NCI-H2196 treated with DMSO at 0.1 percent for 48 hours (cell line): ENCODE measurements around the gene FCHSD2.
"Not testable (repeated sequence)": the region's sequence is repeated elsewhere in the genome, so short reads cannot be mapped to it uniquely, and the experiment has no call there.

Experiments
- DNase-seq: peaks from one replicate; lab custom pipeline; 2025; ENCODE audit not compliant: unreplicated experiment; lab: John Stamatoyannopoulos, UW

The FCHSD2 gene

DNA sequence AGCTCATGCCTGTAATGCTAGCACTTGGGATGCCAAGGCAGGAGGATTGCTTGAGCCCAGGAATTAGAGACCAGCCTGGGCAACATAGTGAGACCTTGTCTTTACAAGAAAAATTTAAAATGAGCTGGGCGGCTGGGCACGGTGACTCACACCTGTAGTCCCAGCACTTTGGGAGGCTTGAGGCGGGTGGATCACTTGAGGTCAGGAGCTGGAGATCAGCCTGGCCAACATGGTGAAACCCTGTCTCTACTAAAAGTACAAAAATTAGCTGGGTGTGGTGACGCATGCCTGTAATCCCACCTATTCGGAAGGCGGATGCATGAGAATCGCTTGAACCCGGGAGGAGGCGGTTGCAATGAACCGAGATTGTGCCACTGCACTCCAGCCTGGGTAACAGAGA is 330.4 kb downstream of the FCHSD2 start:
- not testable (repeated sequence) for DNase-seq

GRCh38 chr11:72808331-72808798 is 333.8 kb downstream of the FCHSD2 start:
- DNase-seq = no peak

- DNase-seq = no peak
Measured at GRCh38 chr11:72807792-72808191, 334.3 kb downstream of the FCHSD2 start.

DNA sequence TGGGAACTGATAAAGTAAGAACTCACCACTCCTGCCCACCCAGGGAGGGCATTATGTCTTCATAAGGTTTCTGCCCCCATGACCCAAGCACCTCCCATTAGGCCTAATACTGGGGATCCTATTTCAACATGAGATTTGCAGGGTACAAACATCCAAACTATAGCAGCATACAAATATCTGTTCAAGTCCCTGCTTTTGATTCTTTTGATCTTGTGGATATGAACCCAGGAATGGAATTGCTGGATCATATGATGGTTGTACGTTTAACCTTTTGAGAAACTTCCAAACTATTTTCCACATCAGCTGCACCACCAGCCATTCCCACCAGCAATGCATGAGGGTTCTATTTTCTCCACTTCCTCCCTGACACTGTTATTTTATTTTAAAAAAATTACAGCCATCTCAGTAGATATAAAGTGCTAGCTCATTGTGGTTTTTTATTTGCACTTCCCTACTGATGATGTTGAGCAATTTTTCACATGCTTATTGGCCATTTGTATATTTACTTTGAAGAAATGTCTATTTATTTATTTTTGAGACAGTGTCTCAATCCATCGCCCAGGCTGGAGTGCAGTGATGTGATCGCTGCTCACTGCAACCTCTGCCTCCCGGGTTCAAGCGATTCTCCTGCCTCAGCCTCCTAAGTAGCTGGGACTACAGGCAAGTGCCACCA is 335.0 kb downstream of the FCHSD2 start:
- no peak for DNase-seq

DNA sequence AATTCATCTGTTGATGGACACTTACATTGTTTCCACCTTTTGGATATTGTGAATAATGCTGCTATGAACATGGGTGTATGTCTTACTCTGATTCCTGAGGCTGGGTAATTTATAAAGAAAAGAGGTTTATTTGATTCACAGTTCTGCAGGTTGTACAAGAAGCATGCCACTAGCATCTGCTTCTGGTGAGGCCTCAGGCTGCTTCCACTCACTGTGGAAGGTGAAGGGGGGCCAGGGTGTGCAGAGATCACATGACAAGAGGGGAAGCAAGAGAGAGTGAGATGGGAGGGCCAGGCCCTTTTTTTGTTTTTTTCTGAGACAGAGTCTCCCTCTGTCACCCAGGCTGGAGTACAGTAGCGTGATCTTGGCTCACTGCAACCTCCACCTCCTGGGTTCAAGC is 335.7 kb downstream of the FCHSD2 start:
- DNase-seq = not testable (repeated sequence)

GRCh38 chr11:72805216-72805615 is 336.9 kb downstream of the FCHSD2 start:
- no peak for DNase-seq

DNA sequence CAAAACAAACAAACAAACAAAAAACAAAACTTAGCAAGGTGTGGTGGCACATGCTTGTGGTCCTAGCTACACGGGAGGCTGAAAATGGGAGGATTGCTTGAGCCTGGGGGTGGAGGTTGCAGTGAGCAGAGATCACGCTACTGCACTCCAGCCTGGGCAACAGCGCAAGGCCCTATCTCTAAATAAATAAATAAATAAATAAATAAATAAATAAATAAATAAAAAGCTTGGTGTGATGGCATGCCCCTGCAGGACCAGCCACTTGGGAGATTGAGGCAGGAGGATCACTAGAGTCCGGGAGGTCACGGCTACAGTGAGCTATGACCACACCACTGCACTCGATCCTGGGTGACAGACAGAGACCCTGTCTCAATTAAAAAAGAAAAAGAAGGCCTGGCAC is 339.3 kb downstream of the FCHSD2 start:
- DNase-seq = no peak

DNA sequence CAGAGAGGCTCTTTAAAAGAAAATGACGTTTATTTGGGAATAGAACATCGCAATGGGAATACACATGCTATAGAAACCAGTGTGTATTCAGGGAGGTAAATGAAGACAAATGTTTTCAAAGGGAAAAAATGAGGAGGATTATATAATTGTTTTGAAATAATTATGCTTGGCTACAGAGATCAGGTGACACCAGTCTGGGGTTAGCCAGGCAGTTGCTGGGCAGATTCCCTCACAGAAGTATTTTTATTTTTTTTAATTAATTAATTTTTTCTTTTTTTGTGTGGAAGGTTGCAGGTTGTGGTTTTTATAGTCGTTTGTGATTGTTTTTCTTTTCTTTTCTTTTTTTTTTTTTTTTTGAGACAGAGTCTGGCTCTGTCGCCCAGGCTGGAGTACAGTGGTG is 342.7 kb downstream of the FCHSD2 start:
- no peak for DNase-seq

- DNase-seq = no peak
Measured at GRCh38 chr11:72798361-72798760, 343.8 kb downstream of the FCHSD2 start.

GRCh38 chr11:72793425-72794367 is 348.4 kb downstream of the FCHSD2 start, which contains the start of gene STARD10:
STARD10 (minus strand) TSS chr11:72794047; CDS start chr11:72781181, 12,866 bp downstream.
- peak; percentile 84 for DNase-seq

GRCh38 chr11:72793076-72793424 is 349.1 kb downstream of the FCHSD2 start:
- DNase-seq = no peak

GRCh38 chr11:72792437-72793021 is 349.6 kb downstream of the FCHSD2 start:
- DNase-seq = no peak

DNA sequence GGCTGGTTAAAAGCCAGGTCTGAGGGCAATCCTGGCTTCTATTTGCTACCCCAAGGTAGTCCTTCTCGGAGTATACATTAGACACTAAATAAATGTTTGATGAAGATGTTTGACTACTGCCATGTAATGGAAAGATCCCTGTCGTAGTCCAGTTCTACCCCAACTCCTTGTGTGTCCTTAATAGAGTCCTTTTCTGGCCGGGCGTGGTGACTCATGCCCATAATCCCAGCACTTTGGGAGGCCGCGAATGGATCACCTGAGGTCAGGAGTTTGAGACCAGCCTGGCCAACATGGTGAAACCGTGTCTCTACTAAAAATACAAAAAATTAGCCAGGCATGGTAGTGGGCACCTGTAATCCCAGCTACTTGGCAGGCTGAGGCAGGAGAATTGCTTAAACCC is 350.9 kb downstream of the FCHSD2 start:
- DNase-seq = not testable (repeated sequence)

DNA sequence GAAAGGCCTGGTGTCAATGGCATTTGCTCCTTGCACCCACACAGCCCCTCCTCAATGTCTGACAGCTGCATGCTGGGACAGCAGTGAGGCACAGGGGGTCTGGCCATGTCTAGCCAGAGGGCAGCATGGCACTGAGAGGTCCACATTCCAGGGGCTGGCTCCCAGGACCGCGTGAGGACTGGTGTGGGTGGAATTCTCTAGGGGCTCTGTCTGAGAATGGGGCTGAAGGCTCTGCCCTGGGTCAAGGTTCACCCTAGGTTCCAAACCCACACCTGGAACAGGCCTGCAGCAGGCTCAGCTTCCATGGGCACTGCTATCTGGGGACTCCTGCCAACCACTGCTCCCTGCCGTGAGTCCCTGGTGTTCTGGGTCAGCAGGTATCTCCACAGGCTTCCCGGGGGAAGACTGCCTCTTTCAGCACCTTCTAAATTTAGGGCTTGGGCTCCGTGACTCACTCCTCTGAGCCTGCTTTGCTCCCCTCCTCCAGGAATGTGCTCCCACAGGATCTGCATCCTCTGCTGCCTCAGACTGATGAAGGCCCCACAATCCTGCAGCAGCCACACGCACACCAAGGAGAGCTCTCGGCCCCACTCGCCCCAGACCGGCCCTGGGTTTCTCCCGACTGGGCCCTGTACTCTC is 352.5 kb downstream of the FCHSD2 start:
- DNase-seq = no peak

DNA sequence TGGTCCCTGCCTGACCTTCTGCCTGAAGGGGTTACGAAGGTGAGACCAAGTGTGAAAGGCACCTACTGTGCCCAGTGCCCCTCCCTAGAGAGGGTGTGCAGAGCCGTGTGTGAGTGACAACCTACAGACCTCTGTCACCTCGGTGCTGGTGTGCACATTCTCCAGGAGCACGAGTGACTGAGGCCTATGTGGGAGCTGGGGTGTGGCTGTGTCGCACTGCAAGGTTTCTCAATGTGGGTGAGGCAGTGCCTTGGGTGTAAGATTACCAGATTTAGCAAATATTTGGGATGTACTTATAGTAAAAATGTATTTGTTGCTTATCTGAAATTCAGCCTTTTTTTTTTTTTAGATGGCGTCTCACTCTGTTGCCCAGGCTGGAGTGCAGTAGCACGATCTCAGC is 353.9 kb downstream of the FCHSD2 start:
- no peak for DNase-seq

DNA sequence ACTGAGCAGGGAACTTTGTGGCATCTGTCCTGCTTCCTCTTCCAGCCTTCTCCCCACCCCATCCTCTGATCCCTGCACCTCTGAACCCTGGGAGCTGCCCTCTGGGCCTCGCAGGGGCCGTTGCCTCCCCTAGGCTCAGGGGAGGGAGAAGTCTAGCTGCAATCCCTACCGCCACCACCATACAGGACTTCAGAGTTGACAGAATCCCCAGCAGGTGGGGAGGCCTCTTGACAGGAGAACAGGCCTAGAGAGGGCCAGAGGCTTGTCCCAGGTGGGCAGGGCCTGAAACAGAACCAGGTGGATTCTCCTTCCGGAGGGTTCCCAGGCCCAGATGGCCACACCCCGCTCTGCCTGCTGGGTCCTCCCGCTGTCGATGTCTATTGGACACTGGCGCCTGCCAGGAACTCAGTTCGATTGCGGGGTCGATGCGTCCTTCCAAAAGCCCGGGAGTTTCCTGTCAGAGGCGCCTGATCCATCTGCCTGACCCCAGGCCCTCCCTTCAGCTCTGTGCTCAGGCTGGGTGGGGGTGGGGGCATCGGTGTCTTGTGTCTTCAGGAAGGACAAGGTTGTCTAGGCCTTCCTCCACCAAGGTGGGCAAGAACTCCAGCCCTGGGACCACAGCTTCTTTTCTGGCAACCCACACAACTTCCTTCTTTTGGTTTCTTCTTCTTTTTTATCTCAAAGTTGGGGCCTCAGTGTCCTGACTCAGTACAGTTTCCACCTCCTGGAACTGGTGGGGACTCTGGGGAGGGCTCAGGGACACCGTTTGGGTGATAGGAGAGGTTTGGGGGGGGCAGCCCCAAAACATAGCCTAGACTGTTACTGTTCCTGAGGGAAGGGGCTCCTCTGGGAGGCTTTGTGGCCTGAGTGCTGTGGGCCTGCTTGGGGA is 354.7 kb downstream of the FCHSD2 start:
- no peak for DNase-seq
